ENCODE results near the gene RBM18. TPM values are rescaled to one million over a fixed set of nuclear protein-coding genes. Genes with fewer than 3 reads are reported as not detected.

The RBM18 gene
- total RNA-seq, 1 experiment from 2014 or later = 32.5 TPM

GRCh38 chr9:122191584-122191983 lies 73.1 kb downstream of the RBM18 start:
- no peak overlapping the region for H3K9ac ChIP-seq (ENCODE audit: low read length)
- DNase-seq (ENCODE audit: low read depth, low spot score) (no peak), ATAC-seq (no peak)
- H3K36me3 ChIP-seq (ENCODE audit: control insufficient read depth in 1 of 2, insufficient read depth in 2 of 2, low read length in 2 of 2) = no peaks in the 10 kb centered on the region
- no peak overlapping the region for H2AFZ ChIP-seq (ENCODE audit: low read depth, low read length, poor library complexity, severe bottlenecking)
- TF ChIP-seq YY1 (IDR thresholded peaks at IDR 0.05; ENCODE audit: extremely low read depth, insufficient replicate concordance, low read depth, low read length) = no peak
- TF ChIP-seq TCF7L2 (IDR thresholded peaks at IDR 0.05; ENCODE audit: borderline replicate concordance, extremely low read depth, insufficient read depth, insufficient read length) = no peak
- no peak for TF ChIP-seq FOSL1 (IDR thresholded peaks at IDR 0.05; ENCODE audit: low read depth)
- no peak for TF ChIP-seq SIN3A (IDR thresholded peaks at IDR 0.05; ENCODE audit: low read depth)
- no peak for TF ChIP-seq POLR2A (IDR thresholded peaks at IDR 0.05; ENCODE audit: borderline replicate concordance, extremely low read depth, insufficient read depth, insufficient read length)
- no peak for TF ChIP-seq EGR1 (IDR thresholded peaks at IDR 0.05; ENCODE audit: low read depth)
- TF ChIP-seq CTCF (IDR thresholded peaks at IDR 0.05 in 2 of 3, conservative IDR thresholded peaks at IDR 0.05 in 1 of 3; ENCODE audit: borderline replicate concordance in 1 of 3, insufficient read depth in 1 of 3, low read depth in 2 of 3, low read length in 2 of 3) = no peak
- no peak for TF ChIP-seq RAD21 (IDR thresholded peaks at IDR 0.05; ENCODE audit: low read depth)
- no peak for TF ChIP-seq CBX3 (IDR thresholded peaks at IDR 0.05; ENCODE audit: low read depth)
- RAD21 ChIA-PET (ENCODE audit: low non-redundant PET in 1 of 2, low total read pairs in 2 of 2, uncharacterized antibody in 2 of 2, unreplicated experiment in 2 of 2) = no interaction called here
- H3K27me3 ChIP-seq (ENCODE audit: insufficient read depth, low read length) = no peaks in the 10 kb centered on the region
- H3K4me1 ChIP-seq (ENCODE audit: control insufficient read depth in 1 of 2, insufficient read depth in 2 of 2, low read length in 2 of 2) = no peaks in the 10 kb centered on the region
- no TSS peak for BruUV-seq (replicated peaks)
- no peaks in the 10 kb centered on the region for H3K9me3 ChIP-seq (ENCODE audit: control insufficient read depth in 1 of 2, insufficient read depth in 1 of 2, low read depth in 1 of 2, low read length in 2 of 2)
- intact Hi-C loops (cut with micrococcal nuclease) = no loop called here
- H3K4me3 ChIP-seq (replicated peaks in 1 of 2; ENCODE audit: low read depth in 1 of 2, low read length in 2 of 2) = no peak overlapping the region
- POLR2A ChIA-PET = no interaction called here
- no peaks in the 10 kb centered on the region for H4K20me1 ChIP-seq (ENCODE audit: insufficient read depth)
- H3K4me2 ChIP-seq (ENCODE audit: low read length) = no peak overlapping the region
- CTCF ChIA-PET = interaction anchor here (0.8 kb wide), 1 partner anchor 68 kb away, joined by 3 read pairs; no protein-coding TSS in a partner anchor
- H3K27ac ChIP-seq (ENCODE audit: low read depth, low read length) = no peak overlapping the region
- H3K9me2 ChIP-seq (ENCODE audit: insufficient read depth) = no peaks in the 10 kb centered on the region
- H3K79me2 ChIP-seq (ENCODE audit: insufficient read depth, low read length) = no peaks in the 10 kb centered on the region

Data from HCT116 (cell line).